ENCODE measurements around the gene PSMD14. TPM values are rescaled to one million over a fixed set of nuclear protein-coding genes. Genes with fewer than 3 reads are reported as not detected.
"Not testable (repeated sequence)": the region's sequence is repeated elsewhere in the genome, so short reads cannot be mapped to it uniquely, and the experiment has no call there.

PSMD14 gene
- total RNA-seq, 1 donor from 2014 or later, result 73.3 TPM

GRCh38 chr2:161332371-161332967, 24.2 kb downstream of the PSMD14 start:
- DNase-seq (ENCODE audit: extremely low read depth, low read depth, low spot score), result no peak

DNA sequence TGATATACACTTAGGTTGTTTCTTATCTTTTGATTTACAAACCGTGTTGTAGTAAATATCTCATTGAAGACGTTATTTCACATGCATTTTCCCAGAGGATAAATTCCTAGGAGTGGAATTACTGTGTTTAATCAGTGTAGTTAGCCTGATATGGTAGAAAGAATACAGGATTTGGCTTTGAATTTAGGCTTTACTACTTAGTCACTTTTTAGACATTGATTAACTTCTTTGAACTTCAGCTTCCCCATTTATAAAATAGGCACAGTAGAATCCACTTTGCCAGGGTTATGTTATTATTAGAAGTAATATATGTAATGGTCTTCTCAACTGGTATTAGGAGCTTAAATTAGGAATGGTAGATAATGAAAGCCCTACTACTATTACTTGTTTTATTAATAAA, 27.4 kb downstream of the PSMD14 start:
- no peak for DNase-seq (ENCODE audit: extremely low read depth, low read depth, low spot score)

DNA sequence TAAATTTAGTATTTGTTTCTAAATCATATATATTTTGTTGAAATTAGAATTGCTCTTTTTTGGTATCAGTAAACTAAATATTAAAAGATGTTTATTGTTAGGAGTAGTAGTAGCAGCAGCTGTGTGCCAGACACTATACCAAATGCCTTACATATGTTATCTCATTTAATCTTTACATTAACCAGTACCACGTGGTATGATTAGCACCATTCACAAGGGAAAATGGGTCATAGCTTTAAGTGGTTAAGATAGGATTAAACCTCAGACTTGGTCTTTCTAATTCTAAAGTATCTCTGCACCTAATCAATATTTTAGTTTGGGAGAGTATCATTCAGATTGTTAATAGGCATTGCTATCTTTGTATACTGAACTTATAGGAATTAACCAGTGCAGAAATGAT, 29.0 kb downstream of the PSMD14 start:
- DNase-seq (ENCODE audit: extremely low read depth, low read depth, low spot score), result no peak

- DNase-seq (ENCODE audit: extremely low read depth, low read depth, low spot score), result not testable (repeated sequence)
These were observed 31.3 kb downstream of the PSMD14 start for GRCh38 chr2:161339532-161339931.

- not testable (repeated sequence) for DNase-seq (ENCODE audit: extremely low read depth, low read depth, low spot score)
These were observed 32.7 kb downstream of the PSMD14 start for GRCh38 chr2:161340930-161341413.

- DNase-seq (ENCODE audit: extremely low read depth, low read depth, low spot score), result no peak
These were observed 35.0 kb downstream of the PSMD14 start for GRCh38 chr2:161343235-161343634.

- DNase-seq (ENCODE audit: extremely low read depth, low read depth, low spot score), result no peak
These were observed 36.5 kb downstream of the PSMD14 start for GRCh38 chr2:161344692-161345091.

GRCh38 chr2:161351678-161352077, 43.5 kb downstream of the PSMD14 start:
- no peak for DNase-seq (ENCODE audit: extremely low read depth, low read depth, low spot score)

DNA sequence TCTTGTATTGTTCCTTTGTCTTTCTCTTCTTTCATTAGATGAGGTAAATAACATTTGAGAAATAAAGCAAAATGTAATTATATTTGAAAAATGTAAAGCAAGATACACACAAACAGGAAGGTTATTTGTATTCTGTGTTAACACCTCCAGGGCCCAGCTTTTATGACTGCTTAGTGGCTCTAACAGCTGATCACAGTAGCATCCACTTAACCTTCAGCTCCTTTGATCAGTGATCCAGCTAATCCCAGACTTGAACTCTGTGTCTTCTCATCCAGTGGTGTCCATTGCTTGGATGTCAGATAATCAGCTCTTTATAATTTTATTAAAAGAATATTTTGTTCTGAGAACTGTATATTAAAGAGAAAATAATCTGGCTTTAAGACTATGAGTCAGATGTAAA, 44.5 kb downstream of the PSMD14 start:
- DNase-seq (ENCODE audit: extremely low read depth, low read depth, low spot score), result no peak

- no peak for DNase-seq (ENCODE audit: extremely low read depth, low read depth, low spot score)
These were observed 45.3 kb downstream of the PSMD14 start for GRCh38 chr2:161353543-161353942.

DNA sequence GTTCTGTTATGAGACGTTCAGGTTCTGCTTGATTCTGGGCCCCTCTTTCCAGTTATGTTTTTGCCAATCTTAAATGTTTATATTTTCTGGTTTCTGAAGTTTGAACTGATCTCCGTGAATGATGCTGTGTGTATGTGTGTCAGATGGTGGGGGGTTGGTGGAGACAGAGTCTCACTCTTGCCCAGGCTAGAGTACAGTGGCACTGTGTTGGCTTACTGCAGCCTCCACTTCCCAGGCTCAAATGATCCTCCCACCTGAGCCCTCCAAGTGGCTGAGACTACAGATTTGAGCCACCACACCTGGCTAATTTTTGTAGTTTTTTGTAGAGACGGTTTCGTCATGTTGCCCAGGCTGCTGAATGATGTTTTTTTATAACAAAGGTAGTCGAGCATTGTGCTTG, 45.9 kb downstream of the PSMD14 start:
- DNase-seq (ENCODE audit: extremely low read depth, low read depth, low spot score), result no peak

- DNase-seq (ENCODE audit: extremely low read depth, low read depth, low spot score), result no peak
These were observed 46.9 kb downstream of the PSMD14 start for GRCh38 chr2:161355106-161355505.

DNA sequence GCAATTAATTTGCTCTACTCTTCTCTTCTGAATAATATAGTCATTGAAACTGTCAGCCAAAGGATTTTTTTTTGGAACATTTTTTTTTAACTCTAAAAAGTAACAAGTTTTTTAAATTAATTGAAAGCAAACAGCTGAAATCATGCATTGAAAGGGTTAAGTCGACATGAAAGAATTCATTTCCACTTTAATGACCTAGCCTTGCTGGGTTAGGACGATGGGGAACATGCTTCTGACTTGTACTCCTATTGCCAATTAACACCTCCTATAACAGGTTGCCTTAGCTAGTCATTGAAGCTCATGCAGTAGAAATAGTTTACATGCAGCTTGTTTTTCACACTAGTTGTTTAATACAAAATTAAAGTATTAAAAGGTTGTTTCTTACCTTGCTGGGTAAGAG, 47.8 kb downstream of the PSMD14 start:
- DNase-seq (ENCODE audit: extremely low read depth, low read depth, low spot score), result no peak

DNA sequence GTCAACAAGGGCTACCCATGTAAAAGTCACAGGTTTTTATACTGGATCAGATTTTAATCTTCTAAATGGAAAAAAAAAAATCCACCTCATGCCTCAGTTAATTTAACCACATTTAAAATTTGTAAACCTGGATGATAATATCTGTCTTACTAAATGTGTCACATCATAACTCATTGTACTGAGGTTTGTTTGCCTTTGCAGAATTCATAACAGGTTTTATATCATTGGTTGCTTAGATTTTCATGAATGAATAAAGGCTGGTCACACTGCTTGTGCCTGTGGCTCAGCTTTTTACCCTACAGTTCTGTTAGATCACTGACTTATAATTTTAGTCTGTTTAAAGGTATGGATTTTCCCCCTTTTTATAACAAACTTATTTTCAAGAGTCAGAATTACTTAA, 48.9 kb downstream of the PSMD14 start:
- DNase-seq (ENCODE audit: extremely low read depth, low read depth, low spot score), result no peak

- DNase-seq (ENCODE audit: extremely low read depth, low read depth, low spot score), result no peak
These were observed 50.6 kb downstream of the PSMD14 start for GRCh38 chr2:161358838-161359237.

GRCh38 chr2:161360095-161360654, 52.0 kb downstream of the PSMD14 start:
- DNase-seq (ENCODE audit: extremely low read depth, low read depth, low spot score), result not testable (repeated sequence)

- no peak for DNase-seq (ENCODE audit: extremely low read depth, low read depth, low spot score)
These were observed 54.4 kb downstream of the PSMD14 start for GRCh38 chr2:161362568-161363166.

DNA sequence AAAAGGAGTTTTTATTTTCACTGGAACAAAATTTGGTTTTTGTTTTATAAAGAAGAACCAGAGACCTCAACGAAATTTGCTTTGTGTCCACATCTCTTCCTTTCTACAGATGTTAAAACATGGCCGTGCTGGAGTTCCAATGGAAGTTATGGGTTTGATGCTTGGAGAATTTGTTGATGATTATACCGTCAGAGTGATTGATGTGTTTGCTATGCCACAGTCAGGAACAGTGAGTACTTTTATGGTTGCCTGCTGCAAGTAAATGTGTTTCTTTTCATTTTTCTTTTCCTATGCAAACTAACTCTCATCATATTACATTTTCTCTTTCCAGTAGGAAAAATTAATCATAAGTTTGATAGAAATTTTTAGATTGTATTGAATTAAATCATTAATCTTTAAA, 59.5 kb downstream of the PSMD14 start:
- no peak for DNase-seq (ENCODE audit: extremely low read depth, low read depth, low spot score)

DNA sequence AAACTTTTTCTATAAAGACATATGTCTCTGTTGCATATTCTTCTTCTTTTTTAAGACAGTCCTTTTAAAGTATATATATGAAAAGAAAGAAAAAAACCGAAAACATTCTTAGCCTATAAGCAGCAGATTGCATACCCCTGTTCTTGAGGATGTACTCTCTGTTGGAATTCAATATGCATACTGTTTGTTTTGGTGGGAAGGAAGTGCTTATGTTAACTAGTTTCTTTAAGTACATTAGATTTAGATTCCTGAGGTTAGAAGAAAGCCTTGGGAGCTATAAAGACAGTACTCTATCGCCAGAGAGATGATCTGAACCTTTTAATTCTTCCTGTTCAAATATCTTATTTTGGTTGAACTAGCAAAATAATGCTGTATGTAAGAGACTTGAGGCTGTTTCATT, 61.1 kb downstream of the PSMD14 start:
- DNase-seq (ENCODE audit: extremely low read depth, low read depth, low spot score), result no peak

- DNase-seq (ENCODE audit: extremely low read depth, low read depth, low spot score), result no peak
These were observed 62.8 kb downstream of the PSMD14 start for GRCh38 chr2:161370981-161371380.

DNA sequence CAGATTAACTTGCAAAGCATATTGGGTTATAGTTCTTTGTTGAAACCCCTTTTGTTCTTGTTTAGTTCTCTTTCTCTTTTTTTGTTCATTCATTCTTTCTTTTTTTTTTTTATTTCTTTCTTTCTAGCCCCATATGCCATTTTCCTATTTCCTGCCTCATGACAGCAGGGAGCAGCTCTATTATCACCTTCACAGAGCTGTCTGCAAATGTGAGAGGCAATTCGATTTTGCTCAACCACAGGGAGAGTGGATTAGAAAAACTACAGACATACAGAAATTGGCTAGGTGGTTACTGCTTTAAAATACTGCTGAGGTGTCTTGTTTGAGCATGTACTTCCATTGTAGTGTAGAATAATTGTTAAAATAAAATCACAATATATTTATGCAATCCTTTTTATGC, 63.6 kb downstream of the PSMD14 start:
- DNase-seq (ENCODE audit: extremely low read depth, low read depth, low spot score), result no peak

DNA sequence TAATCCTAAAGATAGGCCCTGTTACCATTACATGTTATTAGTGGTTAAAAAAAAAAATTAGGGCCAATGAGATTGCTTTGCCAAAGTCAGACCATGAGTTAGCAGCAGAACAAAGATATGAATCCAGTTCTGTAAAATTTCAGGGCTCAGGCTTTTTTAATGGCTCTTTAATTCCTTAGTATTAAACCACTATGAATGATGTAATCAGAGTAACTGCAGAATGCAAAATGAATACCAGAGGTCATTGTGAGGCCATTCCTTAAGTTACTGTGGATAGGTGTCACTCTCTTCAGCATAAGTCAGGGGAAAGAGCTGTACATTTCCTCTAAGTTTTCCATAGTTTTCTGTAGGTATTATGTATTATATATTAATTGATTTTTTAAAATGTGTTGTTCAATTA, 65.7 kb downstream of the PSMD14 start:
- no peak for DNase-seq (ENCODE audit: extremely low read depth, low read depth, low spot score)

Measured in glomerular endothelial cell (primary cell).